ENCODE measurements around the gene LRRC2.

Gene LRRC2

DNA sequence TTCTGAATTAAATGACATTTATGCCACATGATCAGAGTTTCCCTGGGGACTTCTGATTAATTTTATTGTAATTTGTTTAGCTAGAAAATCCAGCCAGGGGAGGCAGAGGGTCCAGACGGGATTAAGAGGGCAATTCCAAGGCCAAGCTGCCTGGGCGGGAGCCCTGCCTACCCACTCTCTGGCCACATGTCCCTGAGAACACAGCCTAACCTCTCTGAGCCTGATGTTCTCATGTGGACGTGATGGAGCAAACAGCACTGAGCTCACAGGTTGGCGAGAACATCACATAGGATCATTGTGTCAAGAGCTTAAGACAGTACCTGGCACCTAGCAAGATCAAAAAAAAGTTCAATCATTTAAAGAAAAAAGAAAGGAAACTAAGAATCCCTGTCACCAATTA is 1.0 kb downstream of the LRRC2 start:
- Histone ChIP-seq H3K23ac (ENCODE audit: low read length) (no peak overlapping the region), H3K4me3 (ENCODE audit: low read length) (no peak overlapping the region), H3K36me3 (ENCODE audit: control insufficient read depth, insufficient read depth, low read length) (no peaks in the 10 kb centered on the region), H3K27ac (ENCODE audit: low read depth, low read length) (peak overlapping the region; percentile 89), H4K5ac (ENCODE audit: low read length) (no peak overlapping the region), H3K79me1 (ENCODE audit: low read length) (peaks cover 4% of the 10 kb centered on the region), H2AK5ac (ENCODE audit: low read length) (no peak overlapping the region), H3K9ac (ENCODE audit: low read length) (peak overlapping the region; percentile 72), H2BK120ac (ENCODE audit: low read depth, low read length) (peak overlapping the region; percentile 83), H3K18ac (ENCODE audit: low read length) (peak overlapping the region; percentile 53), H3K4me1 (ENCODE audit: control insufficient read depth, low read depth, low read length) (peaks cover 5% of the 10 kb centered on the region), H3K79me2 (ENCODE audit: control insufficient read depth, insufficient read depth, low read length) (no peaks in the 10 kb centered on the region), H3K27me3 (ENCODE audit: insufficient read depth, low read length, poor library complexity) (no peaks in the 10 kb centered on the region), H2BK5ac (ENCODE audit: low read length) (peak overlapping the region; percentile 14), H3K4me2 (ENCODE audit: low read length) (no peak overlapping the region), H3K4ac (ENCODE audit: low read depth, low read length) (peak overlapping the region; percentile 82), H4K8ac (ENCODE audit: low read depth, low read length) (no peak overlapping the region), H2BK15ac (replicated peaks; ENCODE audit: low read depth) (peak overlapping the region; percentile 5), H3K56ac (ENCODE audit: low read length) (peak overlapping the region; percentile 87)
- no CpG with 5 or more reads among the region's 4 CpGs for WGBS (ENCODE audit: extremely low coverage, insufficient coverage, low lambda C conversion rate)
- no peak for DNase-seq

DNA sequence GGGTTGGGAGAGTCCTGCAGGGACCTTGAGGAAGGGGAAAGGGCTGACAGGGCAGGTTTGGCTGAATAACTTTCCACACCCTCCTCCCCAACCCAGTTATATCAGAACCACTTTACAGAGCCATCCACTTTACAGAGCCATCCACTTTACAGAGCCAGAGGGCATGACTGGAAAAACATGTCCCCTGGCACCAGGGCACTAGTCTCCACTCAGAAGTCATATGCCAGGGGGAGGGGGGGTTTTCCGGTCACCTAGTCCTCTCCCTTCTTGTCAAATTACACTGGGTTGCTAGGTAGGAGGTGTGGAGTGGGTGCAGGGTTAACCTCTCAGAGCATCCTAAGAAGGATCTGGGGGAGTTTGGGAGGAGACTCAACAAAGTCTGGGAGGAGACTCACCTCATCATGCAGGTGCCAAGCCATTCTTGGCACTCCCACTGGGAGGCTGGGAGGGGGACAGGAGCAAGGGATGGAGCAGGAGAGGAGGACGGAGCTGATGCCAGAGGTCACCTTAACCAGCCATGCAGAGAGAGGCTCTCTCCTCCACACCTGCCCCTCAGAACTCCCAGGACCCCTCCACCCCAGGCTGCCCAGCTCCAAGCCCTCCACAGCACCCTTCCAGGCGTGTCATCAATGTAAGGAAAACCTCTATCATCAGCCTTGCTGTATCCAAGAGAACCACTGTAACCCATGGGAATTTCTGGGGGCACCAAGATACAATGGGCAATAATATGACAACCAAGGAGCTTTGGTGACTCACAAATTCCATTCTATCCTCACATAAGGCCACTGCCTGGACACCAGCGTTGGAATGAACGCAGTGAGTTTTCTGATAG is 1.7 kb downstream of the LRRC2 start:
- no peak overlapping the region for H3K9ac ChIP-seq (ENCODE audit: low read length)
- H3K4me3 ChIP-seq (ENCODE audit: low read length) = no peak overlapping the region
- no peak overlapping the region for H3K27ac ChIP-seq (ENCODE audit: low read depth, low read length)
- peak overlapping the region; percentile 4 for H2BK120ac ChIP-seq (ENCODE audit: low read depth, low read length)
- no peak overlapping the region for H2BK5ac ChIP-seq (ENCODE audit: low read length)
- peak overlapping the region; percentile 87 for H3K56ac ChIP-seq (ENCODE audit: low read length)
- no peaks in the 10 kb centered on the region for H3K27me3 ChIP-seq (ENCODE audit: insufficient read depth, low read length, poor library complexity)
- peak overlapping the region; percentile 81 for H3K18ac ChIP-seq (ENCODE audit: low read length)
- no peak overlapping the region for H3K23ac ChIP-seq (ENCODE audit: low read length)
- no peak overlapping the region for H4K5ac ChIP-seq (ENCODE audit: low read length)
- H2BK15ac ChIP-seq (replicated peaks; ENCODE audit: low read depth) = no peak overlapping the region
- H3K79me1 ChIP-seq (ENCODE audit: low read length) = peaks cover 7% of the 10 kb centered on the region
- H3K79me2 ChIP-seq (ENCODE audit: control insufficient read depth, insufficient read depth, low read length) = no peaks in the 10 kb centered on the region
- peaks cover 5% of the 10 kb centered on the region for H3K4me1 ChIP-seq (ENCODE audit: control insufficient read depth, low read depth, low read length)
- no CpG with 5 or more reads among the region's 5 CpGs for WGBS (ENCODE audit: extremely low coverage, insufficient coverage, low lambda C conversion rate)
- H3K4ac ChIP-seq (ENCODE audit: low read depth, low read length) = peak overlapping the region; percentile 84
- H2AK5ac ChIP-seq (ENCODE audit: low read length) = peak overlapping the region; percentile 4
- no peak overlapping the region for H3K4me2 ChIP-seq (ENCODE audit: low read length)
- DNase-seq = no peak
- H3K36me3 ChIP-seq (ENCODE audit: control insufficient read depth, insufficient read depth, low read length) = no peaks in the 10 kb centered on the region
- H4K8ac ChIP-seq (ENCODE audit: low read depth, low read length) = no peak overlapping the region

DNA sequence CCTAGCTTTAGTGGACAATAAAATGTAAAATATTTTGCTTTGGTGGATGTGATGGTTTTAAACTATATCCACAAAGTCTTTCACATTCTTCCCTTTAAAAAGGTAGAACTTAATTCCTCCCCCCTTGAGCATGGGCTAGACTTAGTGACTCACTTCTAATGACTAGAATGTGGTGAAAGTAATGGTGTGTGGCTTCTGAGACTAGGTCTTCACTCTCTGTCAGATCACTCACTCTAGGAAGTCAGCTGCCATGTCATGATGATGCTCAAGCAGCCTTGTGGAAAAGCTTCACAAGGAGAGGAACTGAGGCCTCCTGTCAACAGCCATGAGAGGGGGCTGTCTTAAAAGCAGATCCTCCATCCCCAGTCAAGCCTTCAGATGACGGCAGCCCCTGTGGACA is 4.2 kb downstream of the LRRC2 start:
- Histone ChIP-seq H3K36me3 (ENCODE audit: control insufficient read depth, insufficient read depth, low read length) (peaks cover 2% of the 10 kb centered on the region), H3K27me3 (ENCODE audit: insufficient read depth, low read length, poor library complexity) (no peaks in the 10 kb centered on the region), H3K79me2 (ENCODE audit: control insufficient read depth, insufficient read depth, low read length) (no peaks in the 10 kb centered on the region), H3K4ac (ENCODE audit: low read depth, low read length) (no peak overlapping the region), H3K23ac (ENCODE audit: low read length) (no peak overlapping the region), H3K27ac (ENCODE audit: low read depth, low read length) (no peak overlapping the region), H2BK120ac (ENCODE audit: low read depth, low read length) (no peak overlapping the region), H4K5ac (ENCODE audit: low read length) (no peak overlapping the region), H3K4me2 (ENCODE audit: low read length) (no peak overlapping the region), H3K79me1 (ENCODE audit: low read length) (peaks cover 8% of the 10 kb centered on the region), H3K56ac (ENCODE audit: low read length) (no peak overlapping the region), H3K18ac (ENCODE audit: low read length) (no peak overlapping the region), H4K8ac (ENCODE audit: low read depth, low read length) (no peak overlapping the region), H2BK5ac (ENCODE audit: low read length) (no peak overlapping the region), H2BK15ac (replicated peaks; ENCODE audit: low read depth) (no peak overlapping the region), H3K4me3 (ENCODE audit: low read length) (no peak overlapping the region), H3K4me1 (ENCODE audit: control insufficient read depth, low read depth, low read length) (peaks cover 11% of the 10 kb centered on the region), H3K9ac (ENCODE audit: low read length) (no peak overlapping the region), H2AK5ac (ENCODE audit: low read length) (no peak overlapping the region)
- no peak for DNase-seq
- WGBS (ENCODE audit: extremely low coverage, insufficient coverage, low lambda C conversion rate) = no CpG with 5 or more reads among the region's 1 CpG

DNA sequence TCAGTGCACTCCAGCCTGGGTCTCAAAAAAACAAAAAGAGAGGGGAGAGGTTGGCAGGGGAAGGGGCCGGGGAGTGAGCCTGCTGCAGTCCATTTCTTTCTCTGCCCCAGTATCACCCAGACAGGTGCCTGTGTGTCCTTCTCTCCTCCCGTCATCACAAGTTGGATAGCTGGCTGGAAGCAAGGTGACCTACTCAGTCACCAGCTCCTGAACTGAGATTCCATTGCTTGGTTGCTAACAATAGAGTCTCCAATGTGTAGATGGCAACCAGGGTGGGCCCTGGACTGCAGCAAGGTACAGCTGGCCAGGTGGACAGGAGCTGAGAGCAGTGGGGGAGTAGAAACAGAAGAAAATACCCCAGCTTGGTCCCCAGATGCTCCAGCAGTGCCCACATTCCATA is 4.6 kb downstream of the LRRC2 start:
- Histone ChIP-seq H4K8ac (ENCODE audit: low read depth, low read length) (no peak overlapping the region), H3K27me3 (ENCODE audit: insufficient read depth, low read length, poor library complexity) (no peaks in the 10 kb centered on the region), H2BK5ac (ENCODE audit: low read length) (no peak overlapping the region), H2BK15ac (replicated peaks; ENCODE audit: low read depth) (no peak overlapping the region), H3K23ac (ENCODE audit: low read length) (no peak overlapping the region), H2AK5ac (ENCODE audit: low read length) (no peak overlapping the region), H3K79me2 (ENCODE audit: control insufficient read depth, insufficient read depth, low read length) (no peaks in the 10 kb centered on the region), H3K4ac (ENCODE audit: low read depth, low read length) (no peak overlapping the region), H3K4me2 (ENCODE audit: low read length) (no peak overlapping the region), H3K36me3 (ENCODE audit: control insufficient read depth, insufficient read depth, low read length) (peaks cover 2% of the 10 kb centered on the region), H4K5ac (ENCODE audit: low read length) (no peak overlapping the region), H3K18ac (ENCODE audit: low read length) (no peak overlapping the region), H2BK120ac (ENCODE audit: low read depth, low read length) (no peak overlapping the region), H3K9ac (ENCODE audit: low read length) (no peak overlapping the region), H3K4me3 (ENCODE audit: low read length) (no peak overlapping the region), H3K79me1 (ENCODE audit: low read length) (peaks cover 8% of the 10 kb centered on the region), H3K27ac (ENCODE audit: low read depth, low read length) (no peak overlapping the region), H3K4me1 (ENCODE audit: control insufficient read depth, low read depth, low read length) (peaks cover 11% of the 10 kb centered on the region), H3K56ac (ENCODE audit: low read length) (peak overlapping the region; percentile 5)
- WGBS (ENCODE audit: extremely low coverage, insufficient coverage, low lambda C conversion rate) = no CpG with 5 or more reads among the region's 2 CpGs
- no peak for DNase-seq

DNA sequence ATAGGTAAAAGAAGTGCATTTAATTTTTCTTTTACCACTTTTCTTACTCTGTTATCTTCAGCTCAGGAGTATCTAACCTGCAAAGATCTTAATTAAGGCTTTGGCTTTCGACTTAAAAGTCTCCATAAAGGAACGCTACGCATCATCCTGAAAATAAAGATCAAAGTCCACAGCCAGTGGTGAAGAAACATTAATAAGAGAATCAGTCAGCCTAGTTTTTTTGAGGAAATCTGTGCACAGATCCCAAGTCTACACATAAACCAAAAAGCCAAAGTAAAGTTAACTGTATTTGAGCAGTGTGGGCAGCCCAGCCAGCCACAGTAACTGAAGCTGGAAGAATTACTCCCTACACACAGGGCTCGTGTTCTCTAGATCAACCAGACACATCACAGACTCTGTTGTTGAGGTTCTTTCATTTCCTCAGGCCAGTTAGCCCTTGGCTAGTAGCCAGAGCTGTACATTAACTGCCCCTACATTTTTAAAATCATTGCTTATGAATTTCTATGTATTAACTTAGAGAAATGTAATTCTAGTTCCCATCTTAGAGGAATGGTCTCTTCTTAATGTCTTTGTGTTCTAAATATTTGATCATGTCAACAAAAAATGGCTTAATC is 6.9 kb downstream of the LRRC2 start:
- peak overlapping the region; percentile 57 for H3K56ac ChIP-seq (ENCODE audit: low read length)
- H2BK5ac ChIP-seq (ENCODE audit: low read length) = no peak overlapping the region
- H3K79me2 ChIP-seq (ENCODE audit: control insufficient read depth, insufficient read depth, low read length) = no peaks in the 10 kb centered on the region
- peaks cover 5% of the 10 kb centered on the region for H3K79me1 ChIP-seq (ENCODE audit: low read length)
- peaks cover 7% of the 10 kb centered on the region for H3K4me1 ChIP-seq (ENCODE audit: control insufficient read depth, low read depth, low read length)
- no peak overlapping the region for H3K4me2 ChIP-seq (ENCODE audit: low read length)
- DNase-seq = no peak
- peak overlapping the region; percentile 80 for H2BK15ac ChIP-seq (replicated peaks; ENCODE audit: low read depth)
- H3K18ac ChIP-seq (ENCODE audit: low read length) = no peak overlapping the region
- H3K4me3 ChIP-seq (ENCODE audit: low read length) = no peak overlapping the region
- no peak overlapping the region for H4K5ac ChIP-seq (ENCODE audit: low read length)
- peak overlapping the region; percentile 65 for H2AK5ac ChIP-seq (ENCODE audit: low read length)
- peak overlapping the region; percentile 5 for H3K27ac ChIP-seq (ENCODE audit: low read depth, low read length)
- peaks cover 2% of the 10 kb centered on the region for H3K36me3 ChIP-seq (ENCODE audit: control insufficient read depth, insufficient read depth, low read length)
- peak overlapping the region; percentile 19 for H3K9ac ChIP-seq (ENCODE audit: low read length)
- no peak overlapping the region for H4K8ac ChIP-seq (ENCODE audit: low read depth, low read length)
- H3K4ac ChIP-seq (ENCODE audit: low read depth, low read length) = peak overlapping the region; percentile 64
- H3K23ac ChIP-seq (ENCODE audit: low read length) = no peak overlapping the region
- H2BK120ac ChIP-seq (ENCODE audit: low read depth, low read length) = no peak overlapping the region
- no peaks in the 10 kb centered on the region for H3K27me3 ChIP-seq (ENCODE audit: insufficient read depth, low read length, poor library complexity)
- no CpG with 5 or more reads among the region's 4 CpGs for WGBS (ENCODE audit: extremely low coverage, insufficient coverage, low lambda C conversion rate)

Data from mesendoderm (in vitro differentiated cells).